Suprapubic skin (tissue), 3 donors: ENCODE data around the gene ATP6V1D.

Experiments
- CTCF ChIP-seq, 2 donors: fragments of 200-600 bp in 1 of 2; fragments of 450-650 bp in 1 of 2; sonication (generic) in 1 of 2; IDR thresholded peaks; one replicate each; pipeline ENCODE4 v1.5.1; 2016 to 2019; ENCODE audit warnings: antibody characterized with exemption in 2 of 2, mild to moderate bottlenecking in 1 of 2, moderate library complexity in 1 of 2
- POLR2A ChIP-seq, 2 donors: fragments of 450-650 bp; IDR thresholded peaks; one replicate each; pipeline ENCODE4 v1.6.1; 2017; ENCODE audit warnings: antibody characterized with exemption in 2 of 2, mild to moderate bottlenecking in 2 of 2, moderate library complexity in 2 of 2

DNA sequence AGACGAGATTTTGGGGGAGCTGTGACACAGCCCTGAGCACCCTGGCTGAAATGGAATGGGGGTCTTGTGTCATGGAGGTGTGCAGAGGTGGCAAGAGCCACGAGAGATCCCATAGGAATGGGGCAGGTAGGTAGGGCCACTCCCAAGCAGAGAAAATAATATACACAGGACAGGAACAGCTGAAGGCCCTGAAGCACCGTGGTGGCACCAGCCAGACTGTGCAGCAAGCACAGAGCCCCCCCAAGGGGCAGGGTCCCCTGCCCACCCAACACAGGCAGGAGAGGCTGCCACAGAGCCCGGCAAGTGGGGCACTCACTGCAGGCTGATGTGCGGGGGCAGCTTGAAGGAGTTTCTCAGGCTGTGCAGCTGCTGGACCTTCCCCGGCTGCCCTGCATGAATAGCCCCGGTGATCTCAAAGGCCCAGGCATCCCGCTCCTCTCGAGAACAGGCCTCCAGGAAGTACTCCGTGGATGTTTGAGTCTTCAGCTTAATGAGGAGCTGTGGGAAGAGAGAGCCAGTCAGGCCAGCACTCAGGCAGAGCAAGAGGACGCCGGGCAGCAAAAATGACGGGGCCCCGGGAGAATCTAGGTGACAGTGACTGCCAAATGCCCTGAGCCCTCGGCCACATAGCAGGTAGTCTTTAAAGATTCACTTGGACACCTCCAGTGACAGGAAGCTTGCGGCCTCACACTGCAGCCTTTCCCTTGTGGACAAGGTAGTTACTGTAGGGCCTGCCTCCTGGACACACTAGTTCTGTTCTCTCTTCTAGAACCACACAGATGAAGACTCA lies 35.7 kb upstream of the ATP6V1D start:
- TF ChIP-seq CTCF (IDR thresholded peaks at IDR 0.05) (no peak), POLR2A (IDR thresholded peaks at IDR 0.05) (no peak)
